ENCODE results near the gene FAM3A. TPM values are rescaled to one million over a fixed set of nuclear protein-coding genes. Genes with fewer than 3 reads are reported as not detected.

FAM3A gene
- total and polyA plus RNA-seq, 2 of the 4 experiments (the other 2 are of a cell fraction), result 14.0 to 47.2 TPM

DNA sequence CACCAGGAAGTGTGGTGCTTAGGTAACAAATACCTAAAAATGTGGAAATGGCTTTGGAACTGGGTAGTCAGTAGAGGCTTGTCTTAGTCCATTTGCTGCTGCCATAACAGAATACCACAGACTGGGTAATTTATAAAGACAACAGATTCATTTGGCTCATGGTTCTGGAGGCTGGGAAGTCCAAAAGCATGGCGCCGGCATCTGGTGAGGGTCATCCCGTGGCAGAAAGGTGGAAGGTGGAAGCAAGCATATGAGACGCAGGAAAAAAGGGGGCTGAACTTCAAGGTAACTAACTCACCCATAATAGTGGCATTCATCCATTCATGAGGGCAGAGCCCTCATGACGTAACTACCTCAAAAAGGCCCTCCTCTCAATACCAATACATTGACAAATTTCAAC, 6.6 kb downstream of the FAM3A start:
- no peak overlapping the region for H3K14ac ChIP-seq (replicated peaks; ENCODE audit: low read depth, low read length)
- H3K23ac ChIP-seq (ENCODE audit: low read depth, low read length), result no peak overlapping the region
- no peak overlapping the region for H4K5ac ChIP-seq (ENCODE audit: low read depth, low read length)
- H4K91ac ChIP-seq (ENCODE audit: insufficient read depth, low read depth, low read length), result no peak overlapping the region
- no peak overlapping the region for H4K8ac ChIP-seq (ENCODE audit: low read depth in 2 of 2, low read length in 2 of 2)
- H3K9ac ChIP-seq (ENCODE audit: low read depth, low read length), result no peak overlapping the region
- in situ Hi-C loops (cut with MboI; ENCODE audit: low sequenced_read_pairs), result no loop called here
- no CpG with 5 or more reads among the region's 5 CpGs for WGBS, 2 experiments (ENCODE audit: extremely low coverage in 2 of 2, insufficient read length in 1 of 2)
- dilution Hi-C loops (cut with HindIII; ENCODE audit: low sequenced_read_pairs, unreplicated experiment), result no loop called here
- no peak overlapping the region for H2AFZ ChIP-seq (replicated peaks; ENCODE audit: low read length, poor library complexity)
- H4K20me1 ChIP-seq (ENCODE audit: insufficient read depth, low read length), result no peaks in the 10 kb centered on the region
- H3K9me1 ChIP-seq (ENCODE audit: insufficient read depth, low read length), result peaks cover 4% of the 10 kb centered on the region
- DNase-seq (no peak), ATAC-seq (ENCODE audit: low read depth) (no peak)
- no peak overlapping the region for H3K4me3 ChIP-seq (ENCODE audit: insufficient read depth, low read depth, low read length)
- no peak overlapping the region for H2AK9ac ChIP-seq (replicated peaks; ENCODE audit: low read depth, low read length, poor library complexity)
- no peak overlapping the region for H3K18ac ChIP-seq (ENCODE audit: low read depth, low read length)
- POLR2A ChIA-PET (ENCODE audit: unreplicated experiment), result no interaction called here
- H3K27me3 ChIP-seq (ENCODE audit: control insufficient read depth, insufficient read depth, low read length), result no peaks in the 10 kb centered on the region
- no peak overlapping the region for H2BK15ac ChIP-seq (ENCODE audit: low read depth, low read length)
- no peak overlapping the region for H3K4ac ChIP-seq (ENCODE audit: low read depth, low read length)
- peaks cover 0 to 4% of the 10 kb centered on the region in 2 experiments; a peak in 2 of 4 replicates for H3K79me1 ChIP-seq (ENCODE audit: low read depth in 1 of 2, low read length in 2 of 2)
- H2BK120ac ChIP-seq (ENCODE audit: low read depth, low read length), result no peak overlapping the region
- H3K4me2 ChIP-seq (ENCODE audit: low read depth, low read length), result no peak overlapping the region
- no peak for TF ChIP-seq USF2 (IDR thresholded peaks at IDR 0.05; ENCODE audit: low read depth, low read length)
- TF ChIP-seq RFX5 (IDR thresholded peaks at IDR 0.05; ENCODE audit: low read depth, low read length), result no peak
- no TSS peak for BruUV-seq (replicated peaks)
- H3K27ac ChIP-seq (ENCODE audit: insufficient read depth, low read length), result no peak overlapping the region
- no peak overlapping the region for H3K56ac ChIP-seq (ENCODE audit: extremely low read depth, insufficient read depth, low read length)
- H3K36me3 ChIP-seq (ENCODE audit: control insufficient read depth, insufficient read depth, low read length), result peaks cover 10% of the 10 kb centered on the region; the same call in 1 of the 2 replicates
- no peak overlapping the region for H2BK20ac ChIP-seq (ENCODE audit: low read depth, low read length)
- H3K9me3 ChIP-seq (ENCODE audit: control insufficient read depth, insufficient read depth, low read length), result peaks cover 3% of the 10 kb centered on the region; the same call in 1 of the 2 replicates
- CTCF ChIA-PET, result no interaction called here
- H2AK5ac ChIP-seq (ENCODE audit: low read depth, low read length), result no peak overlapping the region
- H2BK5ac ChIP-seq (ENCODE audit: low read depth, low read length, poor library complexity, severe bottlenecking), result no peak overlapping the region
- intact Hi-C loops (cut with micrococcal nuclease), result no loop called here
- peaks cover 2% of the 10 kb centered on the region; the same call in 1 of the 2 replicates for H3K4me1 ChIP-seq (ENCODE audit: control insufficient read depth, insufficient read depth, low read length)
